HepG2 (cell line): Measurements from ENCODE around the gene EFEMP2. TPM values are rescaled to one million over a fixed set of nuclear protein-coding genes. Genes with fewer than 3 reads are reported as not detected.

Source experiments
- CAMTA2 ChIP-seq: sonication (generic); formaldehyde crosslinking; IDR thresholded peaks from 2 replicates; pipeline ENCODE4 v1.4.0; 2020; ENCODE audit warnings: mild to moderate bottlenecking, missing genetic modification reagents, borderline replicate concordance
- ETV6 ChIP-seq: sonication (generic); formaldehyde crosslinking; conservative IDR thresholded peaks from 2 replicates; pipeline ENCODE4 v1.4.0; 2020; ENCODE audit warnings: missing genetic modification reagents
- FOXM1 ChIP-seq: sonication (generic); formaldehyde crosslinking; IDR thresholded peaks from 2 replicates; pipeline ENCODE4 v1.5.0; 2020; ENCODE audit warnings: missing genetic modification reagents
- GLI4 ChIP-seq: sonication (generic); formaldehyde crosslinking; IDR thresholded peaks from 2 replicates; pipeline ENCODE4 v1.5.1; 2020; ENCODE audit warnings: missing genetic modification reagents, mild to moderate bottlenecking, moderate library complexity, borderline replicate concordance
- IKZF4 ChIP-seq: sonication (generic); formaldehyde crosslinking; IDR thresholded peaks from 2 replicates; pipeline ENCODE4 v1.5.1; 2020; ENCODE audit warnings: borderline replicate concordance, mild to moderate bottlenecking, low read depth, missing genetic modification reagents; ENCODE audit errors: not compliant biosample characterization
- PAXIP1 ChIP-seq: sonication (generic); formaldehyde crosslinking; conservative IDR thresholded peaks from 2 replicates; pipeline ENCODE4 v1.4.0; 2020; ENCODE audit warnings: mild to moderate bottlenecking, missing genetic modification reagents, moderate library complexity
- PHF8 ChIP-seq: sonication (generic); formaldehyde crosslinking; IDR thresholded peaks from 2 replicates; pipeline ENCODE4 v1.5.0; 2020; ENCODE audit warnings: missing genetic modification reagents
- RBAK ChIP-seq: sonication (generic); formaldehyde crosslinking; IDR thresholded peaks from 2 replicates; pipeline ENCODE4 v1.5.1; 2020; ENCODE audit warnings: mild to moderate bottlenecking, missing genetic modification reagents
- RBFOX2 ChIP-seq: fragments of 200-400 bp; formaldehyde crosslinking; IDR thresholded peaks from 2 replicates; pipeline ENCODE4 v1.6.1; 2017; ENCODE audit warnings: low read depth, mild to moderate bottlenecking, low read length
- REL ChIP-seq: sonication (generic); formaldehyde crosslinking; conservative IDR thresholded peaks from 2 replicates; pipeline ENCODE4 v1.8.0; 2022; ENCODE audit warnings: mild to moderate bottlenecking, missing genetic modification reagents, moderate library complexity
- SRF ChIP-seq: IDR thresholded peaks from 2 replicates; pipeline ENCODE4 v1.6.1; 2011; ENCODE audit warnings: mild to moderate bottlenecking, low read depth, low read length, moderate library complexity
- SYNCRIP ChIP-seq: fragments of 200-400 bp; formaldehyde crosslinking; IDR thresholded peaks from 2 replicates; pipeline ENCODE4 v1.6.1; 2018; ENCODE audit warnings: mild to moderate bottlenecking, low read depth, low read length; ENCODE audit not compliant: insufficient read depth
- UBTF ChIP-seq: sonication (generic); formaldehyde crosslinking; IDR thresholded peaks from 2 replicates; pipeline ENCODE4 v1.4.0; 2020; ENCODE audit warnings: mild to moderate bottlenecking, missing genetic modification reagents
- ZNF598 ChIP-seq: sonication (generic); formaldehyde crosslinking; IDR thresholded peaks from 2 replicates; pipeline ENCODE4 v1.5.1; 2020; ENCODE audit warnings: mild to moderate bottlenecking, missing genetic modification reagents, borderline replicate concordance
- polyA plus RNA-seq, 8 experiments: library from polyadenylated mRNA; depleted of rRNA in 3 of 8; stranded (reverse) in 7 of 8; unstranded in 1 of 8; fragments of >200 nt; fragmentation: Illumina TruSeq in 4 of 8; extraction: Trizol in 4 of 8; gene quantifications; 2 replicates each; pipeline versions ENCODE4 v1.2.1 to v1.2.3, GENCODE V29; 2011 to 2016; ENCODE audit warnings: low read depth in 4 of 8, missing spikeins in 1 of 8, mixed read lengths in 1 of 8; ENCODE audit not compliant: insufficient read depth in 1 of 8
- total RNA-seq, 5 experiments: library from RNA; depleted of rRNA; stranded (reverse); fragments of >200 nt; fragmentation: Illumina TruSeq; extraction: Trizol; gene quantifications; 2 replicates each; pipeline ENCODE4 v1.2.3, GENCODE V29; 2016; ENCODE audit warnings: low read depth in 1 of 5
- TF ChIP-seq, protein P1 (sequence below): sonication (generic); formaldehyde crosslinking; IDR thresholded peaks from 2 replicates; pipeline ENCODE4 v1.5.0; 2020; ENCODE audit warnings: mild to moderate bottlenecking, missing genetic modification reagents
- TF ChIP-seq, protein P2 (sequence below): sonication (generic); formaldehyde crosslinking; IDR thresholded peaks from 2 replicates; pipeline ENCODE4 v1.4.0; 2020; ENCODE audit warnings: missing genetic modification reagents, borderline replicate concordance
- TF ChIP-seq, protein P3 (sequence below): sonication (generic); formaldehyde crosslinking; IDR thresholded peaks from 2 replicates; pipeline ENCODE4 v1.5.0; 2020; ENCODE audit warnings: missing genetic modification reagents

The EFEMP2 gene
- total and polyA plus RNA-seq, 2 of the 13 experiments (the other 11 are each of a cell fraction or from before 2014, with no cell fraction given): 7.4 to 29.7 TPM

GRCh38 chr11:65873318-65874156 lies 937 bp upstream of the EFEMP2 start (continued):
- TF ChIP-seq, protein P1, sequence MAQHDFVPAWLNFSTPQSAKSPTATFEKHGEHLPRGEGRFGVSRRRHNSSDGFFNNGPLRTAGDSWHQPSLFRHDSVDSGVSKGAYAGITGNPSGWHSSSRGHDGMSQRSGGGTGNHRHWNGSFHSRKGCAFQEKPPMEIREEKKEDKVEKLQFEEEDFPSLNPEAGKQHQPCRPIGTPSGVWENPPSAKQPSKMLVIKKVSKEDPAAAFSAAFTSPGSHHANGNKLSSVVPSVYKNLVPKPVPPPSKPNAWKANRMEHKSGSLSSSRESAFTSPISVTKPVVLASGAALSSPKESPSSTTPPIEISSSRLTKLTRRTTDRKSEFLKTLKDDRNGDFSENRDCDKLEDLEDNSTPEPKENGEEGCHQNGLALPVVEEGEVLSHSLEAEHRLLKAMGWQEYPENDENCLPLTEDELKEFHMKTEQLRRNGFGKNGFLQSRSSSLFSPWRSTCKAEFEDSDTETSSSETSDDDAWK (CRISPR knock-in tag): no peak
- peak; percentile 50; the same call in 1 of the 2 replicates for TF ChIP-seq PAXIP1
- TF ChIP-seq IKZF4 (CRISPR knock-in tag): no peak
- TF ChIP-seq, protein P2, sequence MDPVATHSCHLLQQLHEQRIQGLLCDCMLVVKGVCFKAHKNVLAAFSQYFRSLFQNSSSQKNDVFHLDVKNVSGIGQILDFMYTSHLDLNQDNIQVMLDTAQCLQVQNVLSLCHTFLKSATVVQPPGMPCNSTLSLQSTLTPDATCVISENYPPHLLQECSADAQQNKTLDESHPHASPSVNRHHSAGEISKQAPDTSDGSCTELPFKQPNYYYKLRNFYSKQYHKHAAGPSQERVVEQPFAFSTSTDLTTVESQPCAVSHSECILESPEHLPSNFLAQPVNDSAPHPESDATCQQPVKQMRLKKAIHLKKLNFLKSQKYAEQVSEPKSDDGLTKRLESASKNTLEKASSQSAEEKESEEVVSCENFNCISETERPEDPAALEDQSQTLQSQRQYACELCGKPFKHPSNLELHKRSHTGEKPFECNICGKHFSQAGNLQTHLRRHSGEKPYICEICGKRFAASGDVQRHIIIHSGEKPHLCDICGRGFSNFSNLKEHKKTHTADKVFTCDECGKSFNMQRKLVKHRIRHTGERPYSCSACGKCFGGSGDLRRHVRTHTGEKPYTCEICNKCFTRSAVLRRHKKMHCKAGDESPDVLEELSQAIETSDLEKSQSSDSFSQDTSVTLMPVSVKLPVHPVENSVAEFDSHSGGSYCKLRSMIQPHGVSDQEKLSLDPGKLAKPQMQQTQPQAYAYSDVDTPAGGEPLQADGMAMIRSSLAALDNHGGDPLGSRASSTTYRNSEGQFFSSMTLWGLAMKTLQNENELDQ: no peak
- no peak for TF ChIP-seq ETV6 (CRISPR knock-in tag)
- no peak for TF ChIP-seq SYNCRIP
- no peak for TF ChIP-seq SRF
- TF ChIP-seq CAMTA2 (CRISPR knock-in tag): no peak
- TF ChIP-seq FOXM1 (CRISPR knock-in tag): no peak
- no peak for TF ChIP-seq RBAK (CRISPR knock-in tag)
- TF ChIP-seq, protein P3, sequence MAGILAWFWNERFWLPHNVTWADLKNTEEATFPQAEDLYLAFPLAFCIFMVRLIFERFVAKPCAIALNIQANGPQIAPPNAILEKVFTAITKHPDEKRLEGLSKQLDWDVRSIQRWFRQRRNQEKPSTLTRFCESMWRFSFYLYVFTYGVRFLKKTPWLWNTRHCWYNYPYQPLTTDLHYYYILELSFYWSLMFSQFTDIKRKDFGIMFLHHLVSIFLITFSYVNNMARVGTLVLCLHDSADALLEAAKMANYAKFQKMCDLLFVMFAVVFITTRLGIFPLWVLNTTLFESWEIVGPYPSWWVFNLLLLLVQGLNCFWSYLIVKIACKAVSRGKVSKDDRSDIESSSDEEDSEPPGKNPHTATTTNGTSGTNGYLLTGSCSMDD: no peak
- TF ChIP-seq GLI4 (CRISPR knock-in tag): no peak
- TF ChIP-seq PHF8: peak; percentile 35; the same call in 1 of the 2 replicates
- no peak for TF ChIP-seq ZNF598 (CRISPR knock-in tag)
- 0 out of 2 replicates have a peak, but pooled peaks have one; percentile 11 for TF ChIP-seq UBTF (CRISPR knock-in tag)
- TF ChIP-seq RBFOX2: peak; percentile 65
- TF ChIP-seq REL (CRISPR knock-in tag): no peak
